NCI-H446 treated with DMSO at 0.1 percent for 48 hours (cell line): ENCODE measurements around the gene SHOC2.

Experiments
- DNase-seq: peaks from one replicate; lab custom pipeline; 2025; lab: John Stamatoyannopoulos, UW

SHOC2 gene

DNA sequence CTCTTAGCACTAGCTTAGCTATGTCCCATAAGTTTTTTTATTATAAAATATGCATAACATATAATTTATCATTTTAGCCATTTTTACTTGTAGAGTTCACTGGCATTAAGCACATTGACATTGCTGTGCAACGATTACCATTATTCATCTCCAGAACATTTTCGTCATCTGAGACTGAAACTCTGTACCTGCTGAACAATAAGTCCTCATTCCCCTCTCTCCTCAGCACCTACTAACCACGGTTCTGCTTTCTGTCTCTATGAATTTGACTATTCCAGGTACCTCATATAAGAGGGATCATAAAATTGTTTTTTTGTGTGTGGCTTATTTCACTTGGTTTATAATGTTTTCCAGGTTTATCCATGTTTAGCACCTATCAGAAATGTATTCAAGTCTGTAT lies 64.1 kb downstream of the SHOC2 start:
- no peak for DNase-seq

DNA sequence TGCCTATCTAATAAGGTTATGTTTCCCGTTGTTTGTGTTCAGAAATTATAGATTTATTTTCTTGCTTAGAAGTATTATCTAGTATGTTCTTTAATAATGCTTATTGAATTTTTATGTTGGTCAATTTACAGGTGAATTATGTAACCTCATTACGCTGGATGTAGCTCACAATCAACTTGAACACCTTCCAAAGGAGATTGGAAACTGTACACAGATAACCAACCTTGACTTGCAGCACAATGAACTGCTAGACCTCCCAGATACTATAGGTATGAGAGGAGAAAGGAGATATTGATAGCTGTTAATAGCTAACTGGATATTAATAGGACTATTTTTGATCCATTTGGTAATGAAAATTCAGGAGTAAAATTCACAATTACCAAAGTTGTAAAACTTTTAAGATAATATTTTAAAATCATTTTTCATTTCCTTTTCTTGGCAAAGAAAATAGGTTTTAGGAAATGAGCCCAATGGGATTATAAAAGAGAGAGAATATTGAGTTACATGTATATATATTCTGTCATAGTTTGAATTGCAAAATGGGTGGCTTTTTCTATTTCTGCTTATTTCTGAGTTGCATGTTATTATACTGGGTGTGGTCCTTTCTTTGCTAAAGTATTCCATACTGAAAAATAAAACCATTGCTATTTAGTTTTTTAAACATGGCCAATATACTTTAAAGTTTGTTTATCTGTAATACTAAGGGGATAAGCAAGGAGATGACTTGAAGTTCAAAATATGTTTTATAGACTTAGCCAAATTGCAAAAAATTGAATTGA lies 66.3 kb downstream of the SHOC2 start:
- DNase-seq, result no peak

DNA sequence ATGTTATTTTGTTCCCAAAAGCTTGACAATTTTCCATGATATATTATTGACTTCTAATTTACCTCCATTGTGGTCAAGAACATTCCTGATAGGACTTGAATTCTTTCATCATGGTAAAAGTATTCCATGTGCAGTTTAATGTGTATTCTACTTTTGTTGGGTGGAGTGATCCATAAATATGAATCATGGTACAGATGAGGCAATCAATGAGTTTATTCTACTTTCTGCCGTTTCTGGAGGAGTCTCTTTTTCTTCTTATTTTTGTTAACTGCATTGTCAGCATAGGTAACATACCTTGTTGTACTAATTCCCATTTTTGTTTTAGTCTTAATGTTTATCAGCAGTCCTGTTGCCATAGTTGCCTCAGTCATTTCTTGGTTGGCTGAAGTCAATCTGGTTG lies 69.6 kb downstream of the SHOC2 start:
- no peak for DNase-seq

DNA sequence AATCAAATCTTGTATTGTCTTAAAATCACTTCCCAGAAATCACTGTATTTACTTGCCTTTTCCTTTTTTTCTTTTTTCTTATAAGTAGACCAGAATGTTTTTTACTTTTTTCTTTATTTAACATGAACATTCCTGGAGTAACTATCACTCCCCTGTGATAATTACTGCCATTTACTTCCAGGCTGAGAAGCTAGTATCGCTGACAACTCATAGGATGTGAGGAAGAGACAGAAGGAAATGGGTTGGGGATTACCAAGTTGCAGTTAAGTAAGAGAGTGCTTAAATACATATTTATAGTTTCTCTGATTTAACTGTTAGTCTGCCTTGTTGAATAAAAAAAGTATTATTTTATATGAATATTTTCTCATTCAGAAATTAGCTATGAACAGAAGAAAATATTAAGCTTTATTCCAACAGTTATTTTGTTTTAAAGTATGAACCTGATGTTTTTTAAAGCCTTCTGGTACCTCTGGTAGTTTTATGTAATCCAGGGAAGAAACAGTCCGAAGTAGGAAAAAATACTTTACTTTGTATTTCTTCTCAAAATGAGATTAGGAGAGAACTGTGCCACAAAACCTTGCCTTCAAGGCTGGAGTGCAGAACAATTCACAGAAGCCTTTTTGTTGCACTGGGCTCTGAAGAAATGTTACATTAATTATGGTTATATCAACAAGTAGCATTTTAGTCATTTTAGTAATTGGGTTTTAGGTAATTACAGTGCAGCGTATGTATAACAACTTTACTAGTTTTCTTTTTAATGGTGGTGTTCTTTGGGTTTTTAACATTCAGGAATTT lies 72.8 kb downstream of the SHOC2 start:
- no peak for DNase-seq

DNA sequence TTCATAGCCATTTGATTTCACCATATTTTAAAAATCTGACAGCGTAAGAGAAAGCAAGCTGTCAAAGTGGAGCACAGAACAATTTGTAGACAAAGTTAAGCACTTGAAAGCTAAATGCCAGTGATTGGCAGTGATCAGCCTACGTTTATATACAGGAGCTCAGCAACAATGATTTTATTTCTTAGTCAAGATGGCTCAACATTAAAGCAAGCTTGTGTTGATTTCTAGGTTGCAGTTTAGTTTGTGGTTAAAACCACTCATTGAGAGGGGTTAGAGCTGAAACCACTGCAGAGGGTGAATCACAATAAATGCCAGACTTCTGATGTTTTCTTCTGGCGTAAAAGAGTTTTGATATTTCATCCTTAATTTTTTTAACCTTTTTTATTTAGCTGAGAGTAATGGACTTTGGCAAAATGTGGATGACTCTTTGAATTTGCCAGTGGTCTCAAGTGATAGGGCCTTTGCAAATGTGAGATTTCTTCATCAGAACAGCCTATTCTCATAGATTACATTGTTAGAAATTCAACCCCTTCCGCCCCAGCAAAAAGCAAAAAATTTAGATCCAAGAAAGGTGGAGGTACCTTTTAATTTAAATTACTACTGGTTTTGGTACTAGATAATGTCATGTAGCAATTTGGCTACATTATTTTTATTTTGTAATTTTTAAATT lies 73.8 kb downstream of the SHOC2 start:
- DNase-seq, result no peak

DNA sequence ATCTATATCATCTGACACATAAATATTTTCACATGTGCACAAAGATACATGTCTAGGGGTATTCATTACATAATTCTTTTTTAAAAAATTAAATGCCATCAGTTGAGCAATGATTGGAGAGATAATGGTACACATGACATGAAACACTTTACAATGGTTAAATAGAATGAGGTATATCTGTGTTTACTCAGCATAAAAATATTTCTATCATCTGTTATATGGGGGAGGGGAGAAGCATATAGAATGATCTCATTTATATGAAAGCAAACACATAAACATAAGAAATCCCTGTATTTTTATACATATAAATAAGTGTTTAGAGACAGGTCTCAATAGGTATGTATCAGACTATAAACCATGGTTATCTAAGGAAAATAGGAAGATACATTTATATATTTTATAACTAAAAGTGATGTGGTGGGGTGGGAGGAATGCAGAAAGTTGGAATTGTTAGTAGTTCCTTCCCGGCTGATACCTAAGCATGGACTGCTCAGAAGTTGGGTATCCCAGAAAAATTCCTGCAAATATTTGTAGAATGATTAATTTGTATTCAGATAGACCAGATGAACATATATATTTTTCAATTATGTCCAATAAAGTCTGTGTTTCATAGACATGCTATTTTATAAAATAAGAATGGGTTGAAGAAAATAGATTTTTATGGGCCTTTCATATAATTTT lies 75.1 kb downstream of the SHOC2 start:
- DNase-seq, result no peak

DNA sequence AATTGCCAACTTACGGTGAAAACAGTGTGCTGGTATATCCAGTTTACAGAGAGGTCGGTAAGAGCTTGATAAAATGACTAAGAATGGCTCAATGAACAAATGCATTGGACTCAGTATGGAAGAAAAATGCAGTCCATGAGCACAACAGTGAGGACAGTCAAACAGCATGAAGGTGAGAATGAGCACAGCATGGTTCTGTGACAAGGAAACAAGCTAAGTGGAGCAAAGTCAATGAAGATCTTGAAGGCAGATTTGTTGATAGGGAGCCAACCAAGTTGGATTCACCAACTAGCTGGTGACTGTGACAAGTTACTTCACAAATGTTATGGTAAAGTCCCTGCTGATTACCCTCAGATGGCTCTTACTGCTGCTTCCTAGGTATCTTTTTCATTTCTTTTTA lies 75.9 kb downstream of the SHOC2 start:
- DNase-seq, result no peak

DNA sequence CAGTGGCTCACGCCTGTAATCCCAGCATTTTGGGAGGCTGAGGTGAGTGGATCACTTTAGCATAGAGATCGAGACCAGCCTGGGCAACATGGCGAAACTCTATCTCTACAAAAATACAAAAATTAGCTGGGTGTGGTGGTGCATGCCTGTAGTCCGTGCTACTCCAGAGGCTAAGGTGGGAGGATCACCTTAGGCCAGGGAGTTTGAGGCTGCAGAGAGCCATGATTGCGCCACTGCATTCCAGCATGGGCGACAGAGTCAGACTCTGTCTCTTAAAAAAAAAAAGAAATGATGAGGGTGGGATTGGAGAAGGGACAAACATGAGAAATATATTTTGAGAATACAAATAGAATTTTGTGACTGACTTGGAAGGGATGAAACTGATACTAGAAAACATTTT lies 76.9 kb downstream of the SHOC2 start:
- DNase-seq, result no peak

DNA sequence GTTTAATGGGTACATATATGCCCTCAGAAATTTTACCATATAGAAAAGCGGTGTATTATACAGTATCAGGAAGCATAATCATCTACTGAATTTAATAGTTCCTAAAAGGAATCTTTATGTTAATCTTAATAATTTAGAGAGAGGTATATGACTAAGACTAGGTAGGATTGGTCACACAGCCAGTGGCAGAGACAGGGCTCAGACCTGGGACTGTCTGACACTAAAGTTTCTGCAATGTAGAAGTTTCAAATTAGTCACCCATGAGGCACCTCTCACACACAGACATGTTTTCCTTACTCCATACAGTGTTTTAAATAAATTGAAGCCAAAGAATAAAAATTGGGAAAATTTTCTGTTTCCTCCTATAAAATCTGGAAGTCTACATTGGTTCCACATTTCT lies 84.6 kb downstream of the SHOC2 start:
- no peak for DNase-seq

DNA sequence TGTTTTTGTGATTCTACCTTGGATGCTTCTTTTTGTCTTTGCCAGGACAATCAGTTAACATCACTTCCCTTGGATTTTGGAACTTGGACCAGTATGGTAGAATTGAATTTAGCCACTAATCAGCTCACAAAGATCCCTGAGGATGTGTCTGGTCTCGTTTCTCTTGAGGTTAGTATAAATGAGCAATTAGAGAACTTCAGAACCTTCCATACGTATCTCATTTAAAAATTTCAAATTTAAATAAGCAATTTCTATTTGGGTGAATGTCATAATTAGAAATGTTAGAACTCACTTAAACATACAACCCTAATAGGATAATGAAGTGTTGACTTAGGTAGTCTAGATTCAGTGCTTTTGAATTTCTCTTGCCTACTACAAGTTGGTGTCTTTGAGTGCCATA lies 88.1 kb downstream of the SHOC2 start:
- no peak for DNase-seq

DNA sequence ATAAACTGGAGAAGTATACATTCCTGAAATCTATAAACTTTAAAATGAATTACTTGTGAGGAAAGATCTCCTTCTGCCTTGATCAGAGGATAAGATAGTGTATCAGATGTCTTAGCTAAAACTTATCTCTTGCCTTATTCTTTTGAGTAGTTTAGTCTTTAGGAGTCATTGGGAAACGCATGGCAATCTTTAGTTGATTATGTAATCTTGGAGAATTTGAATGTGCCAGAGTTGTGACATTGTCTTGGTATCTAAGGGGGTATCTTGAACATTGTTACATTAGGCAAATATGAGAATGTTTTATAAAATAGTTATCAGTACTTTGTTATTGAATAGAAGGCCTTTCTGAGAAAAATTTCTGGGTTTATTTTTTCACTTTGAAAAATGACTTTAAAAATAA lies 95.8 kb downstream of the SHOC2 start:
- no peak for DNase-seq

DNA sequence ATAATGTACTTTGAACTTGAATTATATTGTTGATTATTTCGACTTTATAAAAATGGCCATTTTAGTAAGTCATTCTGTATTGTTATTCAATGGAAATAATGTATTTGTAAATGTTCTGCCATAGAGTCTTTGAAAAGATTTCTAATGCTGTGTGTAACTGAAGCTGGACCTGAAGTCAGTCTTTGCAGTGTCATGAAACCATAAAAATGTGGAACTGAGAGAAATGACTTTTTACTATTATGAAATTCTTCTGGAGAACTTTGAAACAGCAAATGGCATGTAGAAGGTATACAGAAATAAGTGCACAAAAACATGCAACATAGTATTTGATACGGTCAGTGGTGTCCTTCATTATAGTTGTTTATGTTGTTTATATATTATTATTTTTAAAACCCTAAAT lies 97.7 kb downstream of the SHOC2 start:
- DNase-seq, result no peak

DNA sequence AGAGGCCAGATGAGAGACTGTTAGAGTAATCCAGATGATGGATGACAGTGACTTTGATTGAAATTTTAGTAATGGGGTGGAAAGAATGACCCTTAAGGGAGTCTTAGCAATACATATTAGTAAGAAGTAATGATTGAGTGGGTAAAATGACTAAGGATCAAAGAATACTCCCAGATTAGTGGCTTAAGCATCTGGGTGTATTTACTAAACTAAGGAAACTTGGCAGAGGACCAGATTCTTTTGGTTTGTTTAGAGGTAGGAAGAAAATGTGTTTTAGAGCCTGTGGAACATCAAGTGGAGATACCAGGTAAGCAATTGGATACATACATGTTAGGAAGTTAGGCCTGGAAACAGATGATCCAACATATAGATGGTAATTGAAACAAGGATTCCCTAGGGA lies 98.6 kb downstream of the SHOC2 start:
- DNase-seq, result no peak

DNA sequence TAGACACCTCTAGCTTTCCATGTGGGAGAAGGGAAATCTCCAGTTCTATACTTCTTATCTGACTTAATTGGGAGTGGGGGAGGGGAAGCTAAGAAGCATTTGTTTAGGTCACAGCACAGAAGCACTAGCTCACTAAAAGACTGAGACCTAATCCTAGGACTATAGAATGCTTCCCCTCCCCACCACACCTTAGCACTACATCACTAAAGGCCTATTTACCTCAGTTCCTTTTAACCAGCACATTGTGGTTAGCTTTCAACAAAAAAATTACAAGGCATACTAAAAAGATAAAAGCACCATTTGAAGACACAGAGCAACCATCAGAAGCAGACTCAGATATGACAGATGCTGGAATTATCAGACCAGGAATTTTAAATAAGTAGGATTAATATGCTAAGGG lies 103.7 kb downstream of the SHOC2 start:
- no peak for DNase-seq

DNA sequence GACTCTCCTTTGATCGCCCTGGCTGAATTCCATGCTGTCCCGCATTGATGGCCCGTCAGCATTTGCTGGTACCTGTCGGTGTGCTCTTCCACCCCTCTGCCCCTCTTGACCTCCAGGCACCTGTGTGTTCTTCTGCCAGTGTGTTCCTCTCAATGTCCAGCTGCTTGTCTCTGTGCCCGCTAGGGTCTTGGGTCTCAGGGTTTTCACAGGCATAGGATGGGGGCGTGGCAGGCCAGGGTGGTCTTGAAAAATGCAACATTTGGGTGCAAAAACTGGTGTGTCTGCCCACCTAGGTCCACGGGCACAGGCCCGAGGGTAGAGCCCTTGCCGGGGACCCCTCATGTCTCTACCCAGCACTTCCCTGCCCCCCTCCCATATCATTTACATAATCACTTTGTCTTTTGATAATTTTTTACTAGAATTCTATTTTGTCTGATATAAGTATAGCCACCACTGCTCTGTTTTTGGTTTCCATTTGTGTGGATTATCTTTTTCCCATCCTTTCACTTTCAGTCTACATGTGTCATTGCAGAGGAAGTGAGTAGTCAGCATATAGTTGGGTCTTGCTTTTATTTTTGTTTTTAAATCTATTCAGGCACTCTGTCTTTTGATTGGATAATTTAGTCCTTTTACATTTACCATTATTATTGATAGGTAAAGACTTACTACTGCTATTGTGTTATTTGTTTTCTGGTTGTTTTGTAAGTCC lies 110.8 kb downstream of the SHOC2 start:
- DNase-seq, result no peak

DNA sequence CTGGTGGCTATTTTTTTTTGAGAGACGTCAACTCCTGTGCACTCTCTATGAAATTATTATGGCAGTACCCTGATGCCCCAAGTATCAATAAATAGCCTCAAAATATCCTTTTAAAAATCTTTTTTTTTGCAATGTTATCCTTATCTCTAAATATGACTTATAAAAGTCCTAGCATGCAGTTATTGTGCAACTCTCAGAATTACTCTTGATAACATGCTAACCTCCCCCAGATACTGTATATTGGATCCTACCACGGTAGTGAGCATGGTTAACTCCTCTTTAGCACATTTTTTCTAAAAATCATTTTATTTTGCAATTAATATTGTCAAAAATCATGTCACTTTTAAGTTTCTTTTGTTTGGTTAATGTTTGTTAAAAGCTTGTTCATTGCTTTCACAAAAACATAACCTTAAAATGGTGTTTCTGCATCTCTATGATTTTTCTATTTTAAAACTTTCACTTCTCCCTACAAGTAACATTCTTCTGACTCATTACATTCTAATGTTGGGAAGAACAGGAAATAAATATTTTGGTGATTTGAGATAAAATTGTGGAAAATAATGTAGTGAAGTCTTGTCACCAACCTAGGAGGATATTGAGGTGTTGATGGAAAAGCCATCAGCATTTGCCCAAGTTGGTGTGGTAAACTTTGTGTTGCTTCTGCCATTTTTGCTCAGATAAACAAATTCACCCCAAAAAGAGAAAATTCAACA lies 115.3 kb downstream of the SHOC2 start:
- DNase-seq, result no peak

DNA sequence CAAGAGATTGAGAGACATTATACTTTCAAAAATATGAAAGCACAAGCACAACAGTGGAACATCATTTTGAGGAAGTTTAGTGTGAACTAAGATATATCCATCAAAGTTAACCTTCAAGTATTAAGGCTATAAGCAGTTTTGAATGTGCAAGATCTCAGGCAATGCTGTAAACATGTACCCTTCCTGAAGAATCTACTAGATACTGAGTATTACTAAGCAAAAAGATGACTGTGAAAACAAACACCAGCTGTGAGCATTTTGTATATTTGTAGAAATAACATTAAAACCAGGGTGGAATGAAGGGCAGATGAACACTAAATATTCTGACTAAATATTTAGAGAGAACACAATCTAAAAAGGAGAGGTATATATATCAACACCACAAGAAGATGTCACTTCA lies 116.1 kb downstream of the SHOC2 start:
- no peak for DNase-seq

DNA sequence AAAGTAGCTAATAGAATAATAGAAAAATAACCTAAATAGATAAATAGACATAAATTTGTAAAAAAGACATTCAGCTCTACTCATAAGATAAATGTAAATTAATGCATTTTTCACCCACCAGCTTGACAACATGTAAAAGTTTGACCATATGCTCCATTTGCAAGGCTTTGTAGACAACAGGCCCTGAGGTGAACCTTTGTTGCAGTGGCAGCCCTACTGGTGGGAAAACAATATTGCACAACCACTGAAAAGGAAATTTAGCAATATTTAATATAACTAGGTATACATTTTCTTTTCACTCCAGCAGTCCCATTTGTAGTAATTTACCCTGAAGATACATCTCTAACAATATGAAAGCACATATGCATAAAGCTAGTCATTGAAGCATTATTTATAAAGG lies 118.5 kb downstream of the SHOC2 start:
- DNase-seq, result no peak

DNA sequence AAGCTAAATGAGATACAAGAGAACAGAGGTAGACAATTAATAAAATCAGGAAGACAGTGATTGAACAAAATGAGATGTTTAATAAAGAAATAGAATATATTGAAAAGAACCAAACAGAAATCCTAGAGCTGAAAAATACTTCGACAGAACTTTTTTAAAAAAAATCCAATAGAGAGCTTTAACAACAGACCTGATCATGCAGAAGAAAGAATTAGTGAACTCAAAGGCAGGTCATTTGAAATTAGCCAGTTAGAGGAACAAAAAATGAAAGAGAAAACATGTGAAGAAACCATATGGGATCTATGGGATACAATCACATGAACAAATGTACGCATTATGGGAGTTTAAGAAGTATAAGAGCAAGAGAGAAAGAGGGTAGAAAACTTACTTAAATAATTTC lies 120.1 kb downstream of the SHOC2 start:
- DNase-seq, result no peak

DNA sequence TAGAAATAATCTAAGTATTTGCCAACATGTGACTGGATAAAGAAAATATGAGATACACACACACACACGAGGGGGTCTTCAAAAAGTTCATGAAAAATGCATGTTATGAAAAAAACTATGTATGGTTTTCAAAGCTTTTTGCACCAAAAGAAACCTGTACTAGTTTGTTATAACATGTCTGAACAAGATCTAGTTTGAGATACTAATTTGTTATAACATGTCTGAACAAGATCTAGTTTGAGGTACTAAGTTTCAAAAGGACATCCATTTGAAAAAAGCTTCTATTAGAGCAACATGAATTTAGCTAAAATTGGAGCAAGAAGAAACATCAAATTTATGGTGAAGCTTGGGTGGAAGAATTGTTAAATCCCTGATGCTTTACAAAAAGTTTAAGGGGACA lies 137.6 kb downstream of the SHOC2 start:
- DNase-seq, result no peak
